Measurements from ENCODE around the gene KLHL12. TPM values are rescaled to one million over a fixed set of nuclear protein-coding genes. Genes with fewer than 3 reads are reported as not detected.

The KLHL12 gene
- total and polyA plus RNA-seq, 10 of the 15 experiments (the other 5 are each of a cell fraction or from before 2014, with no cell fraction given), result 16.0 to 53.8 (median 30.3) TPM

DNA sequence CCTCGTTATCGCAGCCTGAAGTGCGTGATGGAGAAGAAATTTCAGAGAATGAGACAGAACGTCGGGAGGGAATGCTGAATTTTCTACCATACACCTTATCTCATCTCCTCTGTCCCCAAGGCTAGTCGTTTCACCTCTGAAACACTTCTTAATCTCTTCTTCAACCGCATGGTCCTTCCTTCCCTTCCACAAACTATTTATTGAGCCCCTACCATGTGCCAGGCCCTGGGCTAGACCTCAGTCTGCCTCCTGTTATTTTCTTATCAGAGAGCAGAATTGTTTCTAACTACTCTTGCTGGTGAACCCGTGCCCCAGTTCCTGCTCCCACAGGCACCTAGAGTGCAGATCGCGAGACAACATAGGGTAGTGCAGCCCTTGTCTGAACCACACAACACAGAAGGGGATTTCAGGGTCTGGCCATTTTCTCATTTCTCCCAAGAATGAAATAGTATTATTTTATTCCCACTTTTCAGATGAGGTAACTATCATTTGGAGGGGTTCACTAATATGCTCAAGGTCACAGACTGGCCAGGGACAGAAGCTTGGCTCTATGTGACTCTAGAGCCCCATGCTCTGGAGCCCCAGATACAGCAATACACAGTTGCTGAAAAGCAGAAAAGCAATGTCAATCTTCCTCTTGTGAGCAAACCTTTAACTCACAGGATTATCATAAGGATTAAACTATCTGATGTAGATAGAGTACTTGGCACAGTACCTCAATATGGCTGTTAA, 31.7 kb upstream of the KLHL12 start:
- Histone ChIP-seq H3K4me2 (ENCODE audit: control insufficient read depth, insufficient read depth) (peak overlapping the region; percentile 87), H4K20me1 (ENCODE audit: control insufficient read depth, insufficient read depth) (no peaks in the 10 kb centered on the region), H3K36me3 (ENCODE audit: control insufficient read depth in 2 of 2, insufficient read depth in 2 of 2, low read length in 1 of 2) (no peaks in the 10 kb centered on the region; a peak in 1 of 4 replicates), H3K9ac (ENCODE audit: control insufficient read depth, insufficient read depth, low read length) (peak overlapping the region; percentile 37; the same call in 1 of the 2 replicates), H3K27ac (ENCODE audit: control insufficient read depth, insufficient read depth) (no peak overlapping the region), H3K4me3 (peak overlapping the region; percentile 89; the same call in 1 of the 2 replicates), H3K9me3 (replicated peaks; ENCODE audit: control insufficient read depth, insufficient read depth, low read length) (no peaks in the 10 kb centered on the region), H3K79me2 (ENCODE audit: control insufficient read depth, insufficient read depth, low read length) (peaks cover 37% of the 10 kb centered on the region), H3K27me3 (replicated peaks in 1 of 2; ENCODE audit: control insufficient read depth in 2 of 2, insufficient read depth in 2 of 2, low read length in 1 of 2) (no peaks in the 10 kb centered on the region), H3K4me1 (ENCODE audit: control insufficient read depth, insufficient read depth, low read length) (peaks cover 7% of the 10 kb centered on the region; the same call in 1 of the 2 replicates), H2AFZ (ENCODE audit: control insufficient read depth, low read depth, low read length) (peak overlapping the region; percentile 92)
- in situ Hi-C loops (cut with MboI) (no loop called here), intact Hi-C loops (cut with micrococcal nuclease; ENCODE audit: unreplicated experiment) (no loop called here)
- FAIRE-seq (no peak), ATAC-seq (peak; percentile 3; the same call in 2 of the 3 replicates), DNase-seq (ENCODE audit: low read depth, low spot score) (no peak)
- RAD21 ChIA-PET (ENCODE audit: unreplicated experiment), result interaction anchor here (1.4 kb wide), 1 partner anchor 9 kb away, joined by 4 read pairs; no protein-coding TSS in a partner anchor
- WGBS (ENCODE audit: insufficient coverage, insufficient replicate concordance, low lambda C conversion rate, missing lambda C conversion rate), result 2% methylated on average over 10 of the region's 10 CpGs
- SMC1A ChIA-PET (ENCODE audit: uncharacterized antibody, unreplicated experiment), result interaction anchor here (1.1 kb wide), 1 partner anchor 9 kb away, joined by 3 read pairs; no protein-coding TSS in a partner anchor
- TF ChIP-seq, protein P1, sequence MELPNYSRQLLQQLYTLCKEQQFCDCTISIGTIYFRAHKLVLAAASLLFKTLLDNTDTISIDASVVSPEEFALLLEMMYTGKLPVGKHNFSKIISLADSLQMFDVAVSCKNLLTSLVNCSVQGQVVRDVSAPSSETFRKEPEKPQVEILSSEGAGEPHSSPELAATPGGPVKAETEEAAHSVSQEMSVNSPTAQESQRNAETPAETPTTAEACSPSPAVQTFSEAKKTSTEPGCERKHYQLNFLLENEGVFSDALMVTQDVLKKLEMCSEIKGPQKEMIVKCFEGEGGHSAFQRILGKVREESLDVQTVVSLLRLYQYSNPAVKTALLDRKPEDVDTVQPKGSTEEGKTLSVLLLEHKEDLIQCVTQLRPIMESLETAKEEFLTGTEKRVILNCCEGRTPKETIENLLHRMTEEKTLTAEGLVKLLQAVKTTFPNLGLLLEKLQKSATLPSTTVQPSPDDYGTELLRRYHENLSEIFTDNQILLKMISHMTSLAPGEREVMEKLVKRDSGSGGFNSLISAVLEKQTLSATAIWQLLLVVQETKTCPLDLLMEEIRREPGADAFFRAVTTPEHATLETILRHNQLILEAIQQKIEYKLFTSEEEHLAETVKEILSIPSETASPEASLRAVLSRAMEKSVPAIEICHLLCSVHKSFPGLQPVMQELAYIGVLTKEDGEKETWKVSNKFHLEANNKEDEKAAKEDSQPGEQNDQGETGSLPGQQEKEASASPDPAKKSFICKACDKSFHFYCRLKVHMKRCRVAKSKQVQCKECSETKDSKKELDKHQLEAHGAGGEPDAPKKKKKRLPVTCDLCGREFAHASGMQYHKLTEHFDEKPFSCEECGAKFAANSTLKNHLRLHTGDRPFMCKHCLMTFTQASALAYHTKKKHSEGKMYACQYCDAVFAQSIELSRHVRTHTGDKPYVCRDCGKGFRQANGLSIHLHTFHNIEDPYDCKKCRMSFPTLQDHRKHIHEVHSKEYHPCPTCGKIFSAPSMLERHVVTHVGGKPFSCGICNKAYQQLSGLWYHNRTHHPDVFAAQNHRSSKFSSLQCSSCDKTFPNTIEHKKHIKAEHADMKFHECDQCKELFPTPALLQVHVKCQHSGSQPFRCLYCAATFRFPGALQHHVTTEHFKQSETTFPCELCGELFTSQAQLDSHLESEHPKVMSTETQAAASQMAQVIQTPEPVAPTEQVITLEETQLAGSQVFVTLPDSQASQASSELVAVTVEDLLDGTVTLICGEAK (IDR thresholded peaks at IDR 0.05; ENCODE audit: borderline replicate concordance), result no peak
- TF ChIP-seq, protein P2, sequence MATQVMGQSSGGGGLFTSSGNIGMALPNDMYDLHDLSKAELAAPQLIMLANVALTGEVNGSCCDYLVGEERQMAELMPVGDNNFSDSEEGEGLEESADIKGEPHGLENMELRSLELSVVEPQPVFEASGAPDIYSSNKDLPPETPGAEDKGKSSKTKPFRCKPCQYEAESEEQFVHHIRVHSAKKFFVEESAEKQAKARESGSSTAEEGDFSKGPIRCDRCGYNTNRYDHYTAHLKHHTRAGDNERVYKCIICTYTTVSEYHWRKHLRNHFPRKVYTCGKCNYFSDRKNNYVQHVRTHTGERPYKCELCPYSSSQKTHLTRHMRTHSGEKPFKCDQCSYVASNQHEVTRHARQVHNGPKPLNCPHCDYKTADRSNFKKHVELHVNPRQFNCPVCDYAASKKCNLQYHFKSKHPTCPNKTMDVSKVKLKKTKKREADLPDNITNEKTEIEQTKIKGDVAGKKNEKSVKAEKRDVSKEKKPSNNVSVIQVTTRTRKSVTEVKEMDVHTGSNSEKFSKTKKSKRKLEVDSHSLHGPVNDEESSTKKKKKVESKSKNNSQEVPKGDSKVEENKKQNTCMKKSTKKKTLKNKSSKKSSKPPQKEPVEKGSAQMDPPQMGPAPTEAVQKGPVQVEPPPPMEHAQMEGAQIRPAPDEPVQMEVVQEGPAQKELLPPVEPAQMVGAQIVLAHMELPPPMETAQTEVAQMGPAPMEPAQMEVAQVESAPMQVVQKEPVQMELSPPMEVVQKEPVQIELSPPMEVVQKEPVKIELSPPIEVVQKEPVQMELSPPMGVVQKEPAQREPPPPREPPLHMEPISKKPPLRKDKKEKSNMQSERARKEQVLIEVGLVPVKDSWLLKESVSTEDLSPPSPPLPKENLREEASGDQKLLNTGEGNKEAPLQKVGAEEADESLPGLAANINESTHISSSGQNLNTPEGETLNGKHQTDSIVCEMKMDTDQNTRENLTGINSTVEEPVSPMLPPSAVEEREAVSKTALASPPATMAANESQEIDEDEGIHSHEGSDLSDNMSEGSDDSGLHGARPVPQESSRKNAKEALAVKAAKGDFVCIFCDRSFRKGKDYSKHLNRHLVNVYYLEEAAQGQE (IDR thresholded peaks at IDR 0.05; ENCODE audit: low read depth, low read length), result no peak
- TF ChIP-seq JUNB (IDR thresholded peaks at IDR 0.05) (no peak), KLF5 (IDR thresholded peaks at IDR 0.05; ENCODE audit: partially characterized antibody) (no peak)
- no TSS peak for BruUV-seq (replicated peaks)
- POLR2A ChIA-PET, result interaction anchor here (1.3 kb wide), 1 partner anchor 9 kb away, joined by 4 read pairs; no protein-coding TSS in a partner anchor
- CTCF ChIA-PET, result interaction anchor here (1.3 kb wide), 1 partner anchor 9 kb away, joined by 4 read pairs; no protein-coding TSS in a partner anchor
